ENCODE measurements around the gene HSDL2.
A peak's percentile ranks its signal among the peaks of the same experiment; 100 is the strongest.
"Not testable (repeated sequence)": the region's sequence is repeated elsewhere in the genome, so short reads cannot be mapped to it uniquely, and the experiment has no call there.

HSDL2 gene

DNA sequence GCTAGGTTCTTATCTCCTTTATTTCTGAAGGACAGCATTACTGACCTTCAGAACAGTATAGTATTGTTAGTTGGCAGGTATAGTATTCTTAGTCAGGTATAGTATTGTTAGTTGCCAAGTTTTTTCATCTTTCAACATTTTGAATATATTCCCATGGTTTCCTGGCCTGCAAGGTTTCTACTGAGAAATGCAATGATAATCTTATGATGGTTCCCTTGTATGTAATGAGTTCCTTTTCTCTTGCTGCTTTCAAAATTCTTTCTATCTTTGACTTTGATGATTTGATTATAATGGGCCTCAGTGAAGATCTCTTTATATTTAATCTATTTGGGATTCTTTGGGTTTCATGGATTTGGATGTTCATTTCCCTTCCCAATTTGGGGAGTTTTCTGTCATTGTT, 12.4 kb upstream of the HSDL2 start:
- no peak for DNase-seq

DNA sequence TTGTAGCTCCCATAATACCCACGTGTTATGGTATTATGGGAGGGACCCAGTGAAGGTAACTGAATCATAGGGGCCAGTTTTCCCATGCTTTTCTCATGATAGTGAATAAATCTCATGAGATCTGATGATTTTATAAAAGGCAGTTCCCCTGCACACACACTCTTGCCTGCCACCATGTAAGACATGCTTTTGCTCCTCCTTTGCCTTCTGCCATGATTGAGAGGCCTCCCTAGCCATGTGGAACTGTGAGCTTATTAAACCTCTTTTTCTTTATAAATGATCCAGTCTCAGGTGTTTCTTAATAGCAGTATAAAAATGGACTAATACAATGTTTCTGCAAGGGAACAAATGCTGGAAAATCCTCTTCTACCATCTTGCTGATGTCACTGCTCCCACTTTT, 10.1 kb upstream of the HSDL2 start:
- DNase-seq: no peak

DNA sequence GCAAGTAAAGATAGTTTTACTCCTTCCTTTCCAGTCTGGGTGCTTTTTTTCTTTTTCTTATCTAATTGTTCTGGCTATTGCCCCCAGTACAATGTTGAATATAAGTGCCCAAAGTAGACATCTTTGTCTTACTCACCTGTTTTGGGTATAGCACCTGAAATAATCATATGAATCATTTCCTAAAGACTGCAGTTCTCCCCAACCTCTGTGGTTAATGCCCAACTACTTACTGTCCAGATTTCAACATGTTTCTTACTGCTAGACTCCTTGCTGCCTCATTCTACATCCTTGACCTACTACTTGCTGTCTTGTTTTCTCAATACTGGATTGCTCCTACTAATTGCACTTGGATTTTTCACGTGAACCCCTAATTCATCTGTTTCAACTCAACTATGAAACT, 8.8 kb upstream of the HSDL2 start:
- DNase-seq: no peak

GRCh38 chr9:112373666-112374065, 6.2 kb upstream of the HSDL2 start:
- not testable (repeated sequence) for DNase-seq

GRCh38 chr9:112374232-112374631, 5.7 kb upstream of the HSDL2 start:
- not testable (repeated sequence) for DNase-seq

- DNase-seq: no peak
Observed at GRCh38 chr9:112375361-112375760, 4.5 kb upstream of the HSDL2 start.

DNA sequence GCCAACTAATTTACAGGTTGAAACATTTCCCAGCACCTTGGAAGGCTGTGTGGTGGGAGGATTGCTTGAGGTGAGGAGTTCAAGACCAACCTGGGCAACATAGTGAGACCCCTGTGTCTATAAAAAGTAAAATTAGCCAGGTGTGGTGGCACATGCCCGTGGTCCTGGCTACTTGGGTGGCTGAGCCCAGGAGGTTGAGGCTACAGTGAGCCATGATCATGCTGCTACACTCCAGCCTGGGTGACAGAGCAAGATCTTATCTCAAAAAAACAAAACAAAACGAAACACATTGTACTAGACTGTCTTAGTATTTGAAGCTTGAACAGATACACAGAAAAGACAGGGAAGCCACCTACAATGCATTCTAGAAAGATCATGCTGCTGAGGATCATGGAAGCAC, 2.8 kb upstream of the HSDL2 start:
- DNase-seq: no peak

- DNase-seq: no peak
Observed at GRCh38 chr9:112377684-112378327, 2.1 kb upstream of the HSDL2 start.

- DNase-seq: peak; percentile 49
Observed at GRCh38 chr9:112378328-112379176, 1.4 kb upstream of the HSDL2 start.

DNA sequence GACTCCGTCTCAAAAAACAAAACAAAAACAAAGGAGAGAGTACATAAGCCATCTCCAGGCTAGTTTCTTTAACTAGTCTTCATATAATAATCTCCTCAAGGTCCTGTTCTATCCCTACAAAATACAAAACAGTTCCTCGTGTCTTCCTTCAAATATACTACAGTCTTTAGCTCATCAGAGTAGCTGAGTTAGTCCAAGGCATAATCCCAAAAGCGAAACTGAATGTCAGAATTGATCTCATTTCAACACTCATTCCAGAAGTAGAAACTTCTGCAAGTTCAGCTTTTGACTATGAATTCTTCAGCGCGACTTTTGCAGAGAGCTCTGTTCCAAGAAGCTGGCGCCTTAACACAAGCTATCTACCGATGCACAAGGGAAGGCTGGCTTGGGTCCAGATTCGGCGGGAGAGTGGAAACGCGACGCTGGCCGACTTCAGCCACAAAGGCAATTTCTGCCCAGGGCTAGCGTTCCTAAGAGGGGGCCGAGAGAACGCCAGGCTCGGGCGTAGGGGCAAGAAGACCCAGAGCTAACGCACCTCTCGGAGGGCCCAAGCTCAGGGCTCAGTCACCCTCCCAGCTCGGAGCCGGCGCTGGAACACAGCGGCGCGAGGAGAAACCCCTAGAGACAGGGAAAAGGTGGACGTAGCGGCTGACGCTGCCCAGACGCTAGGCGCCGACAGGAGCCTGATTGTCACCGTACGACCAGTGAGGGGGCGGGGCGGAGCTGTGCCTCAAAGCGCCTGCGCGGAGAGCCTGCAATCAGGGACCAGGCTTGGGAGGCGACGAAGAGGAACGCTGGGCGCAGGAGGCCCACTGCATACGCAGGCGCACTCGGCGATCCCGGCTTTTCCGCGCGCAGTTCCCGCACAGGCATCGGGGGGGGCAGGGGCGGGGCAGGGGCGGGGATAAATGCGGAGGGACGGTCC, 469 bp upstream of the HSDL2 start:
- DNase-seq: peak; percentile 100

GRCh38 chr9:112380825-112381221, 915 bp downstream of the HSDL2 start:
- DNase-seq: no peak

- no peak for DNase-seq
Observed at GRCh38 chr9:112382066-112382465, 2.2 kb downstream of the HSDL2 start.

- DNase-seq: no peak
Observed at GRCh38 chr9:112382501-112383364, 2.8 kb downstream of the HSDL2 start.

DNA sequence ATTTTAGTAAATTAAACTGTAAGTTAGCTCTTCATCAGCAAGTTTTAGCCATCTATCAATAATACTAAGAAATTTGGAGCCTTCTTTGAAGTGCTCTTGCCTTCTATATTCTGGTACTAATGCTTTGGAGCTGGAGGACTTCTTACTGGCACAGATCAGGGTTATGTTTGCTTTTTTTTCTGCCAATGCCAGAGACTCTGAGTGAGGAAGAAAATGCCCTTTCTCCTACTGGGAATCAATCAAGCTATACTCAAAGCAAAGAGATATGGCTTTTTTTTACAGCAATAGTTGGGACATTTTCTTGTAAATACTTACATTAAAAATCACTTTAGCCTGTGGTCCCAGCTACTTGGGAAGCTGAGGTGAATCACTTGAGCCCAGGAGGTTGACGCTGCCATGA, 4.3 kb downstream of the HSDL2 start:
- DNase-seq: no peak

GRCh38 chr9:112384690-112385089, 4.8 kb downstream of the HSDL2 start:
- DNase-seq: no peak

DNA sequence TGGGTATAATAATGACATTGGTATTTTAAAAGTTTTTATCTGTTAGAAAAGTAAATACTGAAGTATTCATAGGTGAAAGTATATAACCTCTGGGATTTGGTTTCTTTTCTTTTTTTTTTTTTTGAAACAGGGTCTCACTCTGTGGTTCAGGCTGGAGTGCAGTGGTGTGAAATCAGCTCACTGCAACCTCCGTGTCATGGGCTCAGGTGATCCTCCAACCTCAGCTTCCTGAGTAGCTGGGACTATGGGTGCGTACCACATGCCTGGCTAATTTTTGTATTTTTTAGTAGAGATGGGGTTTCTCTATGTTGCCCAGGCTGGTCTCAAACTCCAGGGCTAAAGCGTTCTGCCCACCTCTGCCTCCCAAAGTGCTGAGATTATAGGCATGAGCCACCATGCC, 7.2 kb downstream of the HSDL2 start:
- DNase-seq: no peak

DNA sequence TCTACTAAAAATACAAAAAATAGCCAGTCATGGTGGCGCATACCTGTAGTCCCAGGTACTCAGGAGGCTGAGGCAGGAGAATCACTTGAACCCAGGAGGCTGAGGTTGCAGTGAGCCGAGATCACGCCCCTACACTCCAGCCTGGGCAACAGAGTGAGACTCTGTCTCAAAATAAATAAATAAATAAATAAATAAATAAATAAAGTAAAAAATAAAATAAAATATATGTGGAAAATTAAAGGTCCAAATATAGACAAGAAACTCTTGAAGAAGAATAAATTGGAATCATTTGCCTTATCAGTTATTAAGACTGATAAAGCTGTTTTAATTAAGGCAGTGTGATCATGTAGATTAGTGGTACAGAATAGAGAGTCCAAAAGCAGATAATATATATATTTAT, 10.0 kb downstream of the HSDL2 start:
- DNase-seq: not testable (repeated sequence)

GRCh38 chr9:112391936-112392560, 12.1 kb downstream of the HSDL2 start:
- not testable (repeated sequence) for DNase-seq

DNA sequence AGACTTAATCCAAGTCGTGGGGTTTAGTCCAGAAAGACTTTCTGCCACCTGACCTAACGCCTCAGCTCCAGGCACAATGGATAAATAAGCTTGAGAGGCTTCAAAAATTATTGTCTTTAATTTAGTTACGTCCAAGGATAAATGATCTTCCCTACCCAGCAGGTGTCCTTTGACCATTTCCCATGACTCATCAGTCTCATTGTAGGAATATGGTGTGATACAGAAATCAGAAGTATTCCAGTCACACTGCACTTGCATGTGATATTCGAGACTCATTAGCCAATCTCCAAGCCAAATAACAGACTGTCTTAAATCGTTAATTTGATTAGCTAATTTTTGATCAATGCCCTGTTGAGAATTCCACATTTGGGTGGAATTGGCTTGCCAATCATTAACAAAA, 13.2 kb downstream of the HSDL2 start:
- not testable (repeated sequence) for DNase-seq

- DNase-seq: no peak
Observed at GRCh38 chr9:112396416-112396815, 16.5 kb downstream of the HSDL2 start.

GRCh38 chr9:112396872-112397271, 17.0 kb downstream of the HSDL2 start:
- DNase-seq: no peak

Data from stimulated activated CD8-positive, alpha-beta memory T cell treated with anti-CD3 and anti-CD28 coated beads, Interleukin-4, amount 100 ng/mL, for 48 hours (primary cell).